Measurements from ENCODE around the gene TMEM229A. TPM values are rescaled to one million over a fixed set of nuclear protein-coding genes. Genes with fewer than 3 reads are reported as not detected.

TMEM229A gene
- total and polyA plus RNA-seq, 2 donors (not counting 3 experiments of a cell fraction or from before 2014, with no cell fraction given): not detected

DNA sequence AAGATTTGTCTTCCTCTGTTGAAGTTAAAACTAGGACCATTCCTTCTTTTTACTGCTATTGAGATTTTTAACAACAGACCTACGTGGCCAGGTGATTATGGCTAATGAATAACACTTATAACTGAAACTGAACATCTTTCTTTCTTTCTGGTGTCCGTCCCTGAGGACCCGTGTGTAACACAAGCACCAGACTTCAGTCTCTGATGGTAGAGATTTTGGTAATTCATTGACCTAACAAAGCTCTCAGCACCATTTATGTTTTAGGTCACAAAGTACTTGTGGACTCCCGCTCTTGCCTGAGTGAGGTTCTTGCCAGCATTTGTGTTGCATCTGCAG lies 40.4 kb upstream of the TMEM229A start:
- TF ChIP-seq JUN (IDR thresholded peaks at IDR 0.05; ENCODE audit: borderline replicate concordance, insufficient read depth, insufficient read length, low read depth) (no peak), POLR2A (IDR thresholded peaks at IDR 0.05; ENCODE audit: low read depth, low read length) (no peak), FOS (IDR thresholded peaks at IDR 0.05; ENCODE audit: borderline replicate concordance, insufficient read depth, low read length) (no peak), GATA2 (IDR thresholded peaks at IDR 0.05; ENCODE audit: insufficient read depth, insufficient read length, low read depth, low read length) (no peak), MYC (IDR thresholded peaks at IDR 0.05; ENCODE audit: low read depth, low read length) (no peak), EZH2 (IDR thresholded peaks at IDR 0.05; ENCODE audit: borderline replicate concordance, low read depth, low read length, severe bottlenecking) (no peak), POLR2AphosphoS5 (IDR thresholded peaks at IDR 0.05; ENCODE audit: insufficient read depth, low read depth, low read length) (no peak)
- TF ChIP-seq, protein P1, sequence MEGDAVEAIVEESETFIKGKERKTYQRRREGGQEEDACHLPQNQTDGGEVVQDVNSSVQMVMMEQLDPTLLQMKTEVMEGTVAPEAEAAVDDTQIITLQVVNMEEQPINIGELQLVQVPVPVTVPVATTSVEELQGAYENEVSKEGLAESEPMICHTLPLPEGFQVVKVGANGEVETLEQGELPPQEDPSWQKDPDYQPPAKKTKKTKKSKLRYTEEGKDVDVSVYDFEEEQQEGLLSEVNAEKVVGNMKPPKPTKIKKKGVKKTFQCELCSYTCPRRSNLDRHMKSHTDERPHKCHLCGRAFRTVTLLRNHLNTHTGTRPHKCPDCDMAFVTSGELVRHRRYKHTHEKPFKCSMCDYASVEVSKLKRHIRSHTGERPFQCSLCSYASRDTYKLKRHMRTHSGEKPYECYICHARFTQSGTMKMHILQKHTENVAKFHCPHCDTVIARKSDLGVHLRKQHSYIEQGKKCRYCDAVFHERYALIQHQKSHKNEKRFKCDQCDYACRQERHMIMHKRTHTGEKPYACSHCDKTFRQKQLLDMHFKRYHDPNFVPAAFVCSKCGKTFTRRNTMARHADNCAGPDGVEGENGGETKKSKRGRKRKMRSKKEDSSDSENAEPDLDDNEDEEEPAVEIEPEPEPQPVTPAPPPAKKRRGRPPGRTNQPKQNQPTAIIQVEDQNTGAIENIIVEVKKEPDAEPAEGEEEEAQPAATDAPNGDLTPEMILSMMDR (IDR thresholded peaks at IDR 0.05; ENCODE audit: extremely low read depth in 1 of 2, insufficient read depth in 1 of 2, low read depth in 1 of 2, low read length in 2 of 2): no peak
- TF ChIP-seq, protein P2, sequence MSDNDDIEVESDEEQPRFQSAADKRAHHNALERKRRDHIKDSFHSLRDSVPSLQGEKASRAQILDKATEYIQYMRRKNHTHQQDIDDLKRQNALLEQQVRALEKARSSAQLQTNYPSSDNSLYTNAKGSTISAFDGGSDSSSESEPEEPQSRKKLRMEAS (IDR thresholded peaks at IDR 0.05; ENCODE audit: insufficient read depth, insufficient read length): no peak
- ChIA-PET CTCF (interaction anchor here (1.4 kb wide), 1 partner anchor 11 kb away, joined by 4 read pairs; no protein-coding TSS in a partner anchor), POLR2A (no interaction called here)
- H3K36me3 ChIP-seq (ENCODE audit: control insufficient read depth in 2 of 2, extremely low read depth in 1 of 2, insufficient read depth in 2 of 2, low read length in 2 of 2): no peaks in the 10 kb centered on the region
- BruUV-seq (replicated peaks): no TSS peak
- no peak overlapping the region for H3K9ac ChIP-seq (replicated peaks; ENCODE audit: extremely low read depth, insufficient read depth, low read length)
- no peak overlapping the region for H3K4me3 ChIP-seq (replicated peaks in 1 of 3; ENCODE audit: insufficient read depth in 1 of 3, low read depth in 1 of 3, low read length in 3 of 3)
- no peaks in the 10 kb centered on the region for H3K9me3 ChIP-seq (replicated peaks; ENCODE audit: control insufficient read depth, insufficient read depth, low read length)
- intact Hi-C loops (cut with micrococcal nuclease) (no loop called here), dilution Hi-C loops (cut with MboI; ENCODE audit: extremely low pct_ligation_motif_present, low sequenced_read_pairs) (no loop called here)
- H2AFZ ChIP-seq (ENCODE audit: low read depth, low read length): no peak overlapping the region
- H3K9me1 ChIP-seq (replicated peaks; ENCODE audit: control insufficient read depth, extremely low read depth, insufficient read depth, low read length): no peaks in the 10 kb centered on the region
- H3K27ac ChIP-seq (ENCODE audit: insufficient read depth, low read depth, low read length): no peak overlapping the region
- no peaks in the 10 kb centered on the region for H3K79me2 ChIP-seq (ENCODE audit: control insufficient read depth, insufficient read depth, low read length)
- no peaks in the 10 kb centered on the region for H4K20me1 ChIP-seq (replicated peaks; ENCODE audit: control insufficient read depth, extremely low read depth, insufficient read depth, low read length)
- DNase-seq (ENCODE audit: low read depth, low spot score) (no peak), FAIRE-seq (no peak)
- peak overlapping the region; percentile 61 for H3K4me2 ChIP-seq (ENCODE audit: insufficient read depth, low read length)
- peaks cover 0 to 2% of the 10 kb centered on the region in 2 experiments for H3K27me3 ChIP-seq (ENCODE audit: control insufficient read depth in 2 of 2, insufficient read depth in 2 of 2, low read length in 2 of 2)
- H3K4me1 ChIP-seq (ENCODE audit: control insufficient read depth, extremely low read depth, insufficient read depth, low read length): peaks cover 14% of the 10 kb centered on the region
